ENCODE data around the gene RELN. TPM values are rescaled to one million over a fixed set of nuclear protein-coding genes. Genes with fewer than 3 reads are reported as not detected.

The RELN gene
- total RNA-seq, 1 donor from 2014 or later = 0.57 TPM

DNA sequence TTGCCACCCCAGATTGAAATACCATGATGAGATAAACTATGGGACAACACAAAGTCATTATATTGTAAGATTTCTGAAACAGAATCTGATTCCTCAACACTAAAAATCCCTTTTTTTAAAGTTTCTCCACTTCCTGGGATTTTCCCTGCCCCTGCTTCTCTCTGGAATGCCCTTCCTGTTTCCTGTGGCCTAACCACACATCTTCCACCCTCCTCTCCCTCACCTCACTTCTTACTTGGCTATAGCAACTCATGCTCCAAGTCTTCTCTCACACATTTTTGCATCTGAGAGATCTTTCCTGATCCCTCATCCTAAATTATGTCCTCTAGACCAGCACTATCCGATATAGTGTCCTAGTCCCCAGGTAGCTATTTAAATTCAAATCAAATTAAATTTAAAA, 4.1 kb upstream of the RELN start:
- no peak for DNase-seq (ENCODE audit: low spot score)
- intact Hi-C loops (cut with DNase I) = no loop called here

GRCh38 chr7:103991406-103991805, 1.9 kb upstream of the RELN start:
- intact Hi-C loops (cut with DNase I) = no loop called here
- DNase-seq (ENCODE audit: low spot score) = no peak

DNA sequence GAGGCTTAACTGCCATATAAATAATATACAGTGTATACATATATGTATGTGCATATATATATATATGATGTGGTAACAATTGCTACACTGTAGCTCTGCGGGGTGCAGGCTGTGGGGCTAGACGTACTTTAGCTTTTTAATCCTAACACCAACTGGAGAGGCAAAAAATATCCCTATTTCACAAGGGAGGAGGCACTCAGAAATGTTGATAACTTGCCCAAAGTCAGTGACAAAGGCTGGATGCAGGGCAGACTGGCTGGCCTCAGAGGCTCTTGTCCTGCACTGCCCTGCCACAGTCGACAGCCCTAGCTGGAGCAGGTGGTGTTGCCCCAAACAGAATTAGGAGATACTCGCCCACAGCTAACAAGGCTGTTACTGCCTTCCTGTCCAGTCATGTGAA, 1.5 kb upstream of the RELN start:
- intact Hi-C loops (cut with DNase I) = no loop called here
- DNase-seq (ENCODE audit: low spot score) = no peak

DNA sequence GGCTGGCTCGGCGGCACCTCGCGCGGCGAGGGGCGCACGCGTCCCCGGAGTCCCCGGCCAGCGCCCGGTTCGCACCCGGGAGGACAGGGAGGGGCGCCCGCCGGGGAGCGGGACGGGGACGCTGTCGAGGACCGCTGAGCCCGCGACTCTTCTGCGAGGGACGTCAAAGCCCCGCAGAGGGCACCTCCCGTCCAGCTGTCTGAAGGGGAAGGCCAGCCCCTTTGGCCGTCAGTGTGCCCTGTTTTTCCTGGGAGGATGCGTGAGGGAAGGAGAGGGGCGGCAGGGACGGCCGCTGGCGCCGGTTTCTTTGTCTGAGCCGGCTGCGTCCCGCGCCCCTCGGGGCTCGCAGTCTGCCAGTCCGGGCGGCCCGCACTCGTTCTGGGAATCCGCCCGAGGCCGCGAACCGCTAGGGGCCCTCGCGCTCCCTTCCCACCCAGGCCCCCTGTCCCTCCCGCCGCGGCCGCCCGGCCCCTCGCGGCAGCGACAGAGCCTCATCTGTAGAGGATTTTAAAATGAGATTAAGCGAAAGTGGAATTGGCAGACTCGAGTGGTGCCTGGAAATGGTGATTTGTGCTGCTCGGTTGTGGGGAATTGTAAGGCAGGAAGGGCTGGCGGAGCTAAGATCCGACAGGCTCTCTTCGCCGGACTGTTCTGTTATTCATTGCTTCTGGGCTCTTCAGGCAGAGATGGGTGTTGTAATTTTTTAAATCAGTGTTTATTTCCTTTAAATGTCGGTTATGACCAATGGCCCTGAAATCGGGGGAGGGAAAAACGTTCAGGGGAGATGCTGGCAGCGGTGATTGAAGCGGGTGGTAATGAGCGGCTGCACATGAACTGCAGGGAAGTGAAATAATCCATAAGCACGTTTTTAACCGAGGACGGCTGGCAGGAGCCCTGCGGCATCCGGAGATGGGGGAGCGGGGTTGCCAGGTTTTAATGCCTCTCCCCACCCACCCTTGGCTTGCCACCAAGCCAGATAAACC, 618 bp upstream of the RELN start:
- intact Hi-C loops (cut with DNase I) = no loop called here
- DNase-seq (ENCODE audit: low spot score) = no peak

GRCh38 chr7:103988468-103989199, 824 bp downstream of the RELN start:
- no peak for DNase-seq (ENCODE audit: low spot score)
- intact Hi-C loops (cut with DNase I) = no loop called here

GRCh38 chr7:103987451-103987850, 2.0 kb downstream of the RELN start:
- DNase-seq (ENCODE audit: low spot score) = no peak

DNA sequence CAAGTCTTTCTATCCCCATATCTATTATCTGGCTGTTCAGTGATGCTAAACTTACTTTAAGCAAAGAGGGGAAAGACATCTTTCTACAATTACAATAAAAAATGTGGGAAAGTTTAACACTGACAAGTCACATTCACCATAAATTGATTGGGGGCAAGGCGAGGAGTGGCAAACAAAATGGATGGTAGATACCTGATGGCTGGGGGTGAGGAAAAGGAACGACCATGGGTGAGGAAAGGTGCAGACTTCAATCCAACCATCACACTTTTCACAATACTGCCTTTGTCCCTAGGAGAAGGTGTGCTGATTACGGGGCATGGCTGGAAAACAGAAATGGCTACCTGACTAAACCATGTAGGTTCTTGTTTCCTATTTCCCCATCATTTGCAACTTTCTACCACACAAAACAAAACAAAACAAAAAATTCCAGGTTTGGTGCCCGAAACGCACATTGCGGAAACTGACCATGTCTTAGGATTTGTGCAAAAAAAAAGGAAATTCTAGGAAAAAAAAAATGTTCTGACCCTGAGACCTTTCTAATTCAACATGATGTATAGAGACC, 3.8 kb downstream of the RELN start:
- no peak for DNase-seq (ENCODE audit: low spot score)
- intact Hi-C loops (cut with DNase I) = no loop called here

More at GRCh38 chr7:103987451-103987850, 2.0 kb downstream of the RELN start:
- intact Hi-C loops (cut with DNase I) = no loop called here

DNA sequence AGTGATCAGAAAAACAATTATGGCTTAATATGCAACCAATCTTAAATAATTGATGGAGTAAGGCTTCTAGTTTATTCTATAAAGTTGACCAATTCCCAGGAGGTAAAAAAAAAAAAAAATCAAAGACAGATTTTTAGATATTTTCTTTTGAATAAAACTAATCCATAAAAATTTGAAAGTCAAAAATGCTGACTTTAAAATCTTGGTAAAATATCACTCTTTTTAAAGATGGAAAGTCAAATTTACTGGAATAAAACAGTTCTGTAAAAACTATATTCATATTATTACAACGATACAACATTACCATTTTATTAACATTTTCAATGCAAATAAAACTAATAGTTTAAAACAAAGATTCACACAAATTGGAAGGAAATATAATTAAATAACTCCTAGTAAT, 5.4 kb downstream of the RELN start:
- no peak for DNase-seq (ENCODE audit: low spot score)
- intact Hi-C loops (cut with DNase I) = no loop called here

DNA sequence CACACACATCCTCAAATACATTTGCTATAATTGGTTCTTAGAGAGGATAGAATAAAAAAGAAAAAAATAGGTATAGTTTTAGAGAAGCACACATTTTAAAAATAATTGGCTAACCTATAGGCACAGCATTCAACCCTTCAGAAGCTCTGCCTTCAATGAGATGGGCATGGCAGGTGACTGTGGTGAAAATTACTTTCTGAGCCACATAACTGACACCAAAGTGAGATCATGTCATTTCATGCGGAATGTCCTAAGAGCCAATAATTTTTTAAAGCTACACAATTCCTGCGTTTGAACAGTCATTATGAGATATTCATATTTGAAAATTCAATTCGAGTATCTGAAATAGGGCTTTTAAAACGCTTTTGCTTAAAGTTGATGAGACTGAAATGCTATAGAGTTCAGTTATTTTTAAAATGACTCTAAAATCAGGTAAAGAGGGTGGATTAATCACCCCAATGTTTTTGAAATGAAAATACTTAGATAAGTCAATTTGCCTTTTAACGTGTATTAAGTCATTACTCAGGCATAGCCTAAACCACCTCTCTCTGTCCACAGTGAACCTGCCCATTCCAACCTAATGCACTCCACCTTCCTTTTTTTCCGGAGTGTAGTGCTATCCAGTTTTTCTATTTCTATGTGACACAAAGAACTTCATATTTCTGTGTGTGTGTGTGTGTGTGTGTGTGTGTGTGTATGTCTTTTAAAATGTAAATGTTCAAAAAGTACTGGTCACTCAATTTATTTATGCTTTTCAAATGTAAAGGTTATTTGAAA, 6.1 kb downstream of the RELN start:
- DNase-seq (ENCODE audit: low spot score) = no peak
- intact Hi-C loops (cut with DNase I) = no loop called here

- DNase-seq (ENCODE audit: low spot score) = no peak
- intact Hi-C loops (cut with DNase I) = no loop called here
These were observed 8.4 kb downstream of the RELN start for GRCh38 chr7:103981003-103981423.

GRCh38 chr7:103972779-103973434, 16.6 kb downstream of the RELN start:
- no peak for DNase-seq (ENCODE audit: low spot score)
- intact Hi-C loops (cut with DNase I) = no loop called here

DNA sequence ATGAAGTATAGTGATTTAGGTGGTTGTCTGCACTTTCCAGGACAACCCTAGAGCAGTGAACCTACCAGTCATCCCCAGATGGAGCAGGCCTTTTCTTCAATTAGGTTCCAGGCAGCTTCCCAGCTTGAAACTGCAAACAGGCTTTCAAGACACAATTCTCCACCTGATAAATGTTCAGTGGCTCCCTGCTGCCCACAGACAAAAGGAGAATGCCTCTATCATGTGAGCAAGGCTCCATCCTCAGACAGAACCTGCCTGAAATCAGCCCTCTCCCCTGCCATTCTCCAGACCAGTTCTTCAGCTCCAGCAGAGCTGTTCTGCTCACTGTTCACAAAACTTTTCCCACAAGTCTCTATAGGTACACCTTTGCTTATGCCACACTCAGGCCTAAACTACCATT, 22.1 kb downstream of the RELN start:
- DNase-seq (ENCODE audit: low spot score) = no peak
- intact Hi-C loops (cut with DNase I) = no loop called here

- intact Hi-C loops (cut with DNase I) = no loop called here
- no peak for DNase-seq (ENCODE audit: low spot score)
These were observed 22.7 kb downstream of the RELN start for GRCh38 chr7:103966593-103967277.

GRCh38 chr7:103964269-103964668, 25.2 kb downstream of the RELN start:
- no peak for DNase-seq (ENCODE audit: low spot score)
- intact Hi-C loops (cut with DNase I) = no loop called here

- DNase-seq (ENCODE audit: low spot score) = no peak
- intact Hi-C loops (cut with DNase I) = no loop called here
These were observed 27.4 kb downstream of the RELN start for GRCh38 chr7:103962070-103962469.

- DNase-seq (ENCODE audit: low spot score) = no peak
- intact Hi-C loops (cut with DNase I) = no loop called here
These were observed 31.1 kb downstream of the RELN start for GRCh38 chr7:103958284-103958818.

- no peak for DNase-seq (ENCODE audit: low spot score)
- intact Hi-C loops (cut with DNase I) = no loop called here
These were observed 33.5 kb downstream of the RELN start for GRCh38 chr7:103955985-103956384.

DNA sequence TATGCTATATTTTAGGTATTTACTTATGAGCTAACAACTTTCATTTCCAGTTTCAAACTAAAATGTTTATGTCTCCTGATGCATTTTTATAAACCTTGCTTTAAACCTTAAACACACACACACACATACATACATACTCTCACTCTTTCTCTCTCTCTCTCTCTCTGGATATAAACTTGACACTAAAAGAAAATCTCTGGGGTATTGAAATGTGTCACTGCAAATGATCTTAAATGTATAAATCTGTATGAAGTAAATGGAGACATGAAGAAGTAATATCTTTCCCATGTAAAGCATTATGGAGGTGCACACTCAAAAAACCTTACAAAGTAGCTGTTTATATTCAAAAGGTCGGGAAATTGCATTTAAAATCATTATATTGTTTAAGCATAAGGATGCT, 37.0 kb downstream of the RELN start:
- intact Hi-C loops (cut with DNase I) = no loop called here
- no peak for DNase-seq (ENCODE audit: low spot score)

Measured in cardiac septum (tissue), 1 donor.